HG03280 (cell line): ENCODE results near the gene MARCHF3.

Source experiments
- ATAC-seq: cut with Tn5 transposase; IDR thresholded peaks from one replicate; pipeline ENCODE4 v1.9.1; 2021; ENCODE audit warnings: mild to moderate bottlenecking, moderate library complexity; ENCODE audit not compliant: unreplicated experiment

MARCHF3 gene

GRCh38 chr5:126884269-126884819, 146.0 kb downstream of the MARCHF3 start:
- ATAC-seq, result no peak

- no peak for ATAC-seq
Measured at GRCh38 chr5:126883564-126884245, 146.7 kb downstream of the MARCHF3 start.

- ATAC-seq, result no peak
Measured at GRCh38 chr5:126881821-126882600, 148.3 kb downstream of the MARCHF3 start.

- no peak for ATAC-seq
Measured at GRCh38 chr5:126878634-126879033, 151.7 kb downstream of the MARCHF3 start.

GRCh38 chr5:126878085-126878484, 152.3 kb downstream of the MARCHF3 start:
- no peak for ATAC-seq

- no peak for ATAC-seq
Measured at GRCh38 chr5:126877602-126878001, 152.8 kb downstream of the MARCHF3 start.

- no peak for ATAC-seq
Measured at GRCh38 chr5:126875303-126875785, 155.0 kb downstream of the MARCHF3 start.

- ATAC-seq, result no peak
Measured at GRCh38 chr5:126872561-126873354, 157.6 kb downstream of the MARCHF3 start.

GRCh38 chr5:126871441-126871840, 158.9 kb downstream of the MARCHF3 start:
- no peak for ATAC-seq

- ATAC-seq, result no peak
Measured at GRCh38 chr5:126869005-126869451, 161.3 kb downstream of the MARCHF3 start.

GRCh38 chr5:126868338-126869004, 161.9 kb downstream of the MARCHF3 start:
- no peak for ATAC-seq

- no peak for ATAC-seq
Measured at GRCh38 chr5:126866851-126867636, 163.3 kb downstream of the MARCHF3 start.

- no peak for ATAC-seq
Measured at GRCh38 chr5:126865299-126865698, 165.1 kb downstream of the MARCHF3 start.

- no peak for ATAC-seq
Measured at GRCh38 chr5:126864042-126864688, 166.2 kb downstream of the MARCHF3 start.

- ATAC-seq, result no peak
Measured at GRCh38 chr5:126863402-126863801, 167.0 kb downstream of the MARCHF3 start.

GRCh38 chr5:126858441-126858840, 171.9 kb downstream of the MARCHF3 start:
- no peak for ATAC-seq

GRCh38 chr5:126857472-126858410, 172.6 kb downstream of the MARCHF3 start:
- ATAC-seq, result no peak

GRCh38 chr5:126855266-126855665, 175.1 kb downstream of the MARCHF3 start:
- ATAC-seq, result no peak
